B cell (primary cell): ENCODE measurements around the gene CAMTA1. TPM values are rescaled to one million over a fixed set of nuclear protein-coding genes. Genes with fewer than 3 reads are reported as not detected.

Experiments used
- ATAC-seq: fragments of 200-7000 bp; cut with Tn5 transposase; one replicate; pipeline ENCODE4 v1.10.0; 2021; ENCODE audit warnings: low read depth, mild to moderate bottlenecking, moderate number of reproducible peaks, moderate library complexity
- CTCF ChIA-PET: fragments of 350-600 bp; sonication (Branson Sonifier 250); formaldehyde crosslinking; loops from one replicate; lab custom pipeline; 2021; ENCODE audit warnings: antibody characterized with exemption, inconsistent platforms; lab: Charles Lee
- POLR2A ChIA-PET: fragments of 350-600 bp; sonication (Branson Sonifier 250); formaldehyde crosslinking; loops from one replicate; lab custom pipeline; 2021; ENCODE audit warnings: antibody characterized with exemption; lab: Charles Lee
- DNase-seq: peaks from one replicate; pipeline ENCODE4 v3.0.0; 2013
- H2AFZ ChIP-seq: 2 replicates; pipeline ENCODE4 v1.6.1; 2012; ENCODE audit warnings: mild to moderate bottlenecking, low read depth, low read length; ENCODE audit not compliant: insufficient read depth, poor library complexity, severe bottlenecking
- H3K27ac ChIP-seq, 2 donors: 1 replicate in 1 of 2; 2 replicates in 1 of 2; pipeline ENCODE4 v1.5.1; 2012 to 2013; ENCODE audit warnings: low read length in 2 of 2, mild to moderate bottlenecking in 2 of 2, moderate library complexity in 1 of 2
- H3K27me3 ChIP-seq, 4 experiments: fragments of 200-600 bp in 1 of 4; sonication (generic) in 1 of 4; replicated peaks in 1 of 4; 1 replicate in 2 of 4; 2 replicates in 2 of 4; pipeline versions ENCODE4 v1.6.1 to v1.7.0; 2013 to 2016; ENCODE audit warnings: low read length in 3 of 4, mild to moderate bottlenecking in 2 of 4, mixed read lengths in 1 of 4, moderate library complexity in 1 of 4; ENCODE audit not compliant: insufficient read depth in 4 of 4, control insufficient read depth in 3 of 4; ENCODE audit errors: control extremely low read depth in 1 of 4
- H3K36me3 ChIP-seq, 2 experiments: replicated peaks in 1 of 2; 1 replicate in 1 of 2; 2 replicates in 1 of 2; pipeline versions ENCODE4 v1.6.1 to v1.7.1; 2013; ENCODE audit warnings: low read length in 1 of 2; ENCODE audit not compliant: insufficient read depth in 2 of 2, control insufficient read depth in 1 of 2; ENCODE audit errors: control extremely low read depth in 1 of 2, extremely low read depth in 1 of 2
- H3K4me1 ChIP-seq, 2 donors: fragments of 200-600 bp in 1 of 2; sonication (generic) in 1 of 2; 1 replicate in 1 of 2; 2 replicates in 1 of 2; pipeline versions ENCODE4 v1.5.1 to v1.6.1; 2013 to 2017; ENCODE audit warnings: low read length in 2 of 2; ENCODE audit not compliant: control insufficient read depth in 2 of 2, insufficient read depth in 2 of 2
- H3K4me2 ChIP-seq: replicated peaks from 2 replicates; pipeline ENCODE3; 2012; ENCODE audit warnings: mild to moderate bottlenecking, low read depth, low read length; ENCODE audit not compliant: poor library complexity, severe bottlenecking
- H3K4me3 ChIP-seq, 5 experiments: fragments of 200-600 bp in 1 of 5; sonication (generic) in 1 of 5; 1 replicate in 3 of 5; 2 replicates in 2 of 5; pipeline versions ENCODE4 v1.5.1 to v1.7.0; 2011 to 2016; ENCODE audit warnings: low read length in 4 of 5, mild to moderate bottlenecking in 4 of 5, low read depth in 2 of 5, control low read depth in 1 of 5, moderate library complexity in 1 of 5; ENCODE audit not compliant: insufficient read depth in 1 of 5; ENCODE audit errors: control extremely low read depth in 1 of 5, extremely low read depth in 1 of 5
- H3K79me2 ChIP-seq: fragments of 200-600 bp; sonication (generic); one replicate; pipeline ENCODE4 v1.6.0; 2016; ENCODE audit warnings: low read length; ENCODE audit not compliant: control insufficient read depth, insufficient read depth
- H3K9ac ChIP-seq: fragments of 200-600 bp; sonication (generic); 2 replicates; pipeline ENCODE4 v1.6.1; 2017; ENCODE audit warnings: mild to moderate bottlenecking, low read length, moderate library complexity
- H3K9me3 ChIP-seq, 3 donors: one replicate each; pipeline versions ENCODE4 v1.6.1 to v1.7.1; 2013; ENCODE audit warnings: low read length in 2 of 3; ENCODE audit not compliant: control insufficient read depth in 2 of 3, insufficient read depth in 1 of 3; ENCODE audit errors: control extremely low read depth in 1 of 3
- H4K20me1 ChIP-seq: 2 replicates; pipeline ENCODE4 v1.6.0; 2012; ENCODE audit warnings: mild to moderate bottlenecking, low read length; ENCODE audit not compliant: insufficient read depth, control insufficient read depth, poor library complexity, severe bottlenecking
- H3K27ac Mint-ChIP-seq: one replicate; pipeline ENCODE4 v1.8.0; 2021; ENCODE audit warnings: mixed read lengths
- H3K27me3 Mint-ChIP-seq: one replicate; pipeline ENCODE4 v1.8.0; 2021; ENCODE audit warnings: mixed read lengths
- H3K4me1 Mint-ChIP-seq: one replicate; pipeline ENCODE4 v1.8.0; 2021; ENCODE audit warnings: mixed read lengths
- H3K4me3 Mint-ChIP-seq: one replicate; pipeline ENCODE4 v1.8.0; 2021; ENCODE audit warnings: mixed read lengths
- H3K9me3 Mint-ChIP-seq: one replicate; pipeline ENCODE4 v1.8.0; 2022; ENCODE audit warnings: mixed read lengths; ENCODE audit not compliant: insufficient read depth
- EZH2 ChIP-seq: IDR thresholded peaks from 2 replicates; pipeline ENCODE4 v1.6.1; 2012; ENCODE audit warnings: borderline replicate concordance, low read depth, mild to moderate bottlenecking, moderate library complexity, low read length; ENCODE audit not compliant: insufficient read depth, poor library complexity, severe bottlenecking
- WGBS: methylation state at CpG from one replicate; pipeline ENCODE4 v1.1.5; 2013; ENCODE audit warnings: missing lambda C conversion rate; ENCODE audit not compliant: insufficient coverage; 5-methylcytosine and 5-hydroxymethylcytosine counted together
- intact Hi-C: fragments of 100-400 bp; cut with micrococcal nuclease; formaldehyde crosslinking; loops from one replicate; pipeline ENCODE4 v1.10.0; 2022
- polyA plus RNA-seq: library from polyadenylated mRNA; depleted of rRNA; stranded (reverse); fragments of >200 nt; gene quantifications from 2 replicates; pipeline ENCODE4 v1.2.3, GENCODE V29; 2012
- total RNA-seq, 2 donors: library from RNA; stranded (reverse); fragments of 120-200 nt in 1 of 2; gene quantifications; 1 replicate in 1 of 2; 2 replicates in 1 of 2; pipeline versions ENCODE4 v1.2.3 to v1.2.4, GENCODE V29; 2013 to 2022
- TF ChIP-seq, protein P1 (sequence below): fragments of 200-600 bp; IDR thresholded peaks from one replicate; pipeline ENCODE4 v1.8.0; 2022; ENCODE audit warnings: antibody characterized with exemption, mild to moderate bottlenecking

CAMTA1 gene
- total and polyA plus RNA-seq, 2 donors (not counting 1 experiment from before 2014, with no cell fraction given): 42.2 to 45.7 TPM

GRCh38 chr1:7346070-7346596 is 560.9 kb downstream of the CAMTA1 start:
- H3K4me3 Mint-ChIP-seq: no peak overlapping the region
- no peaks in the 10 kb centered on the region for H3K27me3 ChIP-seq
- H3K9me3 Mint-ChIP-seq: no peaks in the 10 kb centered on the region

More at GRCh38 chr1:7346070-7346596, 560.9 kb downstream of the CAMTA1 start:
- Histone ChIP-seq H3K9ac (no peak overlapping the region), H4K20me1 (no peaks in the 10 kb centered on the region), H3K79me2 (no peaks in the 10 kb centered on the region), H3K27ac (no peak overlapping the region), H3K4me1 (no peaks in the 10 kb centered on the region), H3K36me3 (no peaks in the 10 kb centered on the region), H3K9me3 (no peaks in the 10 kb centered on the region), H2AFZ (no peak overlapping the region), H3K4me3 (no peak overlapping the region), H3K4me2 (no peak overlapping the region)
- no peaks in the 10 kb centered on the region for H3K4me1 Mint-ChIP-seq
- H3K27ac Mint-ChIP-seq: no peak overlapping the region
- DNase-seq (no peak), ATAC-seq (no peak)
- H3K27me3 Mint-ChIP-seq: peaks cover 4% of the 10 kb centered on the region
- ChIA-PET CTCF (no interaction called here), POLR2A (no interaction called here)
- 100% methylated on average over 2 of the region's 3 CpGs for WGBS
- intact Hi-C loops: no loop called here
- TF ChIP-seq EZH2: no peak
- TF ChIP-seq, protein P1, sequence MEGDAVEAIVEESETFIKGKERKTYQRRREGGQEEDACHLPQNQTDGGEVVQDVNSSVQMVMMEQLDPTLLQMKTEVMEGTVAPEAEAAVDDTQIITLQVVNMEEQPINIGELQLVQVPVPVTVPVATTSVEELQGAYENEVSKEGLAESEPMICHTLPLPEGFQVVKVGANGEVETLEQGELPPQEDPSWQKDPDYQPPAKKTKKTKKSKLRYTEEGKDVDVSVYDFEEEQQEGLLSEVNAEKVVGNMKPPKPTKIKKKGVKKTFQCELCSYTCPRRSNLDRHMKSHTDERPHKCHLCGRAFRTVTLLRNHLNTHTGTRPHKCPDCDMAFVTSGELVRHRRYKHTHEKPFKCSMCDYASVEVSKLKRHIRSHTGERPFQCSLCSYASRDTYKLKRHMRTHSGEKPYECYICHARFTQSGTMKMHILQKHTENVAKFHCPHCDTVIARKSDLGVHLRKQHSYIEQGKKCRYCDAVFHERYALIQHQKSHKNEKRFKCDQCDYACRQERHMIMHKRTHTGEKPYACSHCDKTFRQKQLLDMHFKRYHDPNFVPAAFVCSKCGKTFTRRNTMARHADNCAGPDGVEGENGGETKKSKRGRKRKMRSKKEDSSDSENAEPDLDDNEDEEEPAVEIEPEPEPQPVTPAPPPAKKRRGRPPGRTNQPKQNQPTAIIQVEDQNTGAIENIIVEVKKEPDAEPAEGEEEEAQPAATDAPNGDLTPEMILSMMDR: no peak
